HEK293 (cell line): Measurements from ENCODE around the gene EFCAB5.

Experiments used
- EGR2 ChIP-seq: fragments of 450-650 bp; formaldehyde crosslinking; IDR thresholded peaks from 2 replicates; pipeline ENCODE4 v1.5.1; 2016; ENCODE audit warnings: low read depth, missing biosample characterization, missing genetic modification characterization
- KLF10 ChIP-seq: fragments of 450-650 bp; IDR thresholded peaks from 2 replicates; pipeline ENCODE4 v1.5.1; 2018; ENCODE audit warnings: missing biosample characterization, mild to moderate bottlenecking, missing genetic modification characterization
- KLF7 ChIP-seq: fragments of 450-650 bp; formaldehyde crosslinking; IDR thresholded peaks from 2 replicates; pipeline ENCODE4 v1.5.1; 2016; ENCODE audit warnings: missing biosample characterization, missing genetic modification characterization, borderline replicate concordance
- SETDB1 ChIP-seq: IDR thresholded peaks from one replicate; pipeline ENCODE4 v1.6.1; 2017; ENCODE audit warnings: mild to moderate bottlenecking, low read length, moderate library complexity, mixed read lengths; ENCODE audit not compliant: insufficient read length
- TRIM28 ChIP-seq: IDR thresholded peaks from 2 replicates; pipeline ENCODE4 v1.6.1; 2011; ENCODE audit warnings: low read length, control low read depth, borderline replicate concordance
- YY2 ChIP-seq: fragments of 450-650 bp; formaldehyde crosslinking; IDR thresholded peaks from 2 replicates; pipeline ENCODE4 v1.5.1; 2016; ENCODE audit warnings: missing biosample characterization, missing genetic modification characterization
- ZBTB17 ChIP-seq: fragments of 450-650 bp; formaldehyde crosslinking; IDR thresholded peaks from 2 replicates; pipeline ENCODE4 v1.5.1; 2016; ENCODE audit warnings: missing biosample characterization, missing genetic modification characterization
- ZBTB21 ChIP-seq: fragments of 450-650 bp; formaldehyde crosslinking; IDR thresholded peaks from 2 replicates; pipeline ENCODE4 v1.5.1; 2017; ENCODE audit warnings: missing biosample characterization, missing genetic modification characterization
- ZBTB8A ChIP-seq: fragments of 450-650 bp; formaldehyde crosslinking; IDR thresholded peaks from 2 replicates; pipeline ENCODE4 v1.5.1; 2016; ENCODE audit warnings: missing biosample characterization, missing genetic modification characterization
- ZFP69B ChIP-seq: fragments of 450-650 bp; formaldehyde crosslinking; IDR thresholded peaks from 2 replicates; pipeline ENCODE4 v1.5.1; 2016; ENCODE audit warnings: missing biosample characterization, missing genetic modification characterization
- ZNF121 ChIP-seq: fragments of 450-650 bp; formaldehyde crosslinking; IDR thresholded peaks from 2 replicates; pipeline ENCODE4 v1.5.1; 2016; ENCODE audit warnings: missing biosample characterization, missing genetic modification characterization
- ZNF157 ChIP-seq: fragments of 450-650 bp; formaldehyde crosslinking; IDR thresholded peaks from 2 replicates; pipeline ENCODE4 v1.5.1; 2016; ENCODE audit warnings: missing biosample characterization, missing genetic modification characterization
- ZNF202 ChIP-seq: fragments of 450-650 bp; formaldehyde crosslinking; IDR thresholded peaks from 2 replicates; pipeline ENCODE4 v1.5.1; 2016; ENCODE audit warnings: missing biosample characterization, missing genetic modification characterization, borderline replicate concordance
- ZNF335 ChIP-seq: fragments of 450-650 bp; formaldehyde crosslinking; conservative IDR thresholded peaks from 2 replicates; pipeline ENCODE4 v1.5.1; 2016; ENCODE audit warnings: missing biosample characterization, missing genetic modification characterization
- ZNF354C ChIP-seq: fragments of 450-650 bp; formaldehyde crosslinking; IDR thresholded peaks from 2 replicates; pipeline ENCODE4 v1.5.1; 2016; ENCODE audit warnings: missing biosample characterization, missing genetic modification characterization, low read depth, borderline replicate concordance
- ZNF544 ChIP-seq: fragments of 450-650 bp; formaldehyde crosslinking; IDR thresholded peaks from 2 replicates; pipeline ENCODE4 v1.5.0; 2017; ENCODE audit warnings: missing biosample characterization, missing genetic modification characterization
- ZNF549 ChIP-seq: fragments of 450-650 bp; IDR thresholded peaks from 2 replicates; pipeline ENCODE4 v1.5.1; 2018; ENCODE audit warnings: missing biosample characterization, missing genetic modification characterization, mild to moderate bottlenecking, inconsistent platforms, moderate library complexity
- ZNF600 ChIP-seq: fragments of 450-650 bp; formaldehyde crosslinking; IDR thresholded peaks from 2 replicates; pipeline ENCODE4 v1.5.1; 2016; ENCODE audit warnings: missing biosample characterization, missing genetic modification characterization
- ZNF610 ChIP-seq: fragments of 450-650 bp; formaldehyde crosslinking; IDR thresholded peaks from 2 replicates; pipeline ENCODE4 v1.5.1; 2016; ENCODE audit warnings: missing biosample characterization, missing genetic modification characterization, borderline replicate concordance
- ZNF621 ChIP-seq: fragments of 450-650 bp; formaldehyde crosslinking; IDR thresholded peaks from 2 replicates; pipeline ENCODE4 v1.5.1; 2017; ENCODE audit warnings: missing biosample characterization, missing genetic modification characterization
- ZNF629 ChIP-seq: fragments of 450-650 bp; formaldehyde crosslinking; IDR thresholded peaks from 2 replicates; pipeline ENCODE4 v1.5.1; 2017; ENCODE audit warnings: missing biosample characterization, missing genetic modification characterization
- ZNF791 ChIP-seq: fragments of 450-650 bp; formaldehyde crosslinking; IDR thresholded peaks from 2 replicates; pipeline ENCODE4 v1.5.1; 2016; ENCODE audit warnings: missing biosample characterization, missing genetic modification characterization
- ZSCAN30 ChIP-seq: fragments of 450-650 bp; IDR thresholded peaks from 2 replicates; pipeline ENCODE4 v1.5.1; 2018; ENCODE audit warnings: missing biosample characterization, mild to moderate bottlenecking, missing genetic modification characterization, moderate library complexity
- TF ChIP-seq, protein P1 (sequence below): fragments of 450-650 bp; formaldehyde crosslinking; IDR thresholded peaks from 2 replicates; pipeline ENCODE4 v1.5.1; 2017; ENCODE audit warnings: missing biosample characterization, missing genetic modification characterization
- TF ChIP-seq, protein P2 (sequence below): fragments of 450-650 bp; formaldehyde crosslinking; IDR thresholded peaks from 2 replicates; pipeline ENCODE4 v1.5.1; 2017; ENCODE audit warnings: missing biosample characterization, missing genetic modification characterization
- TF ChIP-seq, protein P3 (sequence below): fragments of 450-650 bp; formaldehyde crosslinking; IDR thresholded peaks from 2 replicates; pipeline ENCODE4 v1.5.1; 2016; ENCODE audit warnings: missing biosample characterization, missing genetic modification characterization
- TF ChIP-seq, protein P4 (sequence below): fragments of 450-650 bp; formaldehyde crosslinking; IDR thresholded peaks from 2 replicates; pipeline ENCODE4 v1.5.1; 2016; ENCODE audit warnings: missing biosample characterization, missing genetic modification characterization
- TF ChIP-seq, protein P5 (sequence below): fragments of 450-650 bp; formaldehyde crosslinking; IDR thresholded peaks from 2 replicates; pipeline ENCODE4 v1.5.1; 2016; ENCODE audit warnings: missing biosample characterization, missing genetic modification characterization

Gene EFCAB5

DNA sequence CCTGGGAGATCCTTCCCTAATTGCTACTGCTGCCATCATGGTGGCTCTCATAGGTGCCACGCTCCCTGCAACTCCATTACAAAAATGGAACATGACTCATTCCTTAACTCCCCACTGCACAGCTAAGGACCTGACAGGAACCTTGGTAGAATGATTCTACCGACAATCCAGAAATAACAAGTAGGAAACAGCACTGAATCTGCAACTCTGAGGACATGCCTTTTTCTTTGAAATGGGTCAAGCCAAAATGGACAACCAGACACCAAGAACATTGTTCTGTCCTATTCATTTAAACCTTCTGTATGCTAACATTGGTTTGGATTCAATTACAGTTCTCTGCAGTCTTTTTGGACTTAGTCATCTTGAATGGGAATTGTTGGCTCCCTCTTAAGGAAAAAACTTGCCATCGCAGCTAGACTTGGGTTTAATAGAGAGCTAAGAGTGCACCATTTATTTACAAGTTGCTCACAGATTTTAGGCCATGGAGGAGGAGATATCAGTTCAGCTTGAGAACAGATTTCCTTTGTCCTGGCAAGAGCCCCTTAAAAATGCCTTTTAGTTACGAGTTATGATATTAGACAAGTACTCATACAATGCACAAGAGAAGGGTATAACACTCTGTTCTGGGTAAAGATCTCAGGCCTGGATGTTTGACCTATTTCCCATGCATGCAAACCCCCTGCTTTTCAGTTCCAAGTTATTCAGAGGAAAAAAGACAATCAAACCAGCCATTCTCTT lies 154.2 kb downstream of the EFCAB5 start (continued):
- TF ChIP-seq ZNF335 (tag by site-specific recombination) (0 out of 2 replicates have a peak, but pooled peaks have one; percentile 30), ZBTB21 (tag by site-specific recombination) (no peak), ZNF354C (tag by site-specific recombination) (no peak), ZBTB17 (tag by site-specific recombination) (peak; percentile 74), ZFP69B (tag by site-specific recombination) (no peak), ZBTB8A (tag by site-specific recombination) (no peak), TRIM28 (no peak; the same call in 1 of the 2 replicates), ZNF544 (tag by site-specific recombination) (no peak), ZNF202 (tag by site-specific recombination) (no peak), SETDB1 (peak; percentile 56), ZNF600 (peak; percentile 90), ZNF629 (tag by site-specific recombination) (peak; percentile 42; the same call in 1 of the 2 replicates), ZNF621 (no peak), EGR2 (tag by site-specific recombination) (no peak), ZNF610 (tag by site-specific recombination) (no peak), ZSCAN30 (tag by site-specific recombination) (no peak), ZNF157 (tag by site-specific recombination) (no peak), KLF7 (tag by site-specific recombination) (no peak), ZNF549 (tag by site-specific recombination) (no peak), YY2 (tag by site-specific recombination) (peak; percentile 78), KLF10 (tag by site-specific recombination) (no peak), ZNF121 (tag by site-specific recombination) (no peak), ZNF791 (tag by site-specific recombination) (no peak)
- TF ChIP-seq, protein P1, sequence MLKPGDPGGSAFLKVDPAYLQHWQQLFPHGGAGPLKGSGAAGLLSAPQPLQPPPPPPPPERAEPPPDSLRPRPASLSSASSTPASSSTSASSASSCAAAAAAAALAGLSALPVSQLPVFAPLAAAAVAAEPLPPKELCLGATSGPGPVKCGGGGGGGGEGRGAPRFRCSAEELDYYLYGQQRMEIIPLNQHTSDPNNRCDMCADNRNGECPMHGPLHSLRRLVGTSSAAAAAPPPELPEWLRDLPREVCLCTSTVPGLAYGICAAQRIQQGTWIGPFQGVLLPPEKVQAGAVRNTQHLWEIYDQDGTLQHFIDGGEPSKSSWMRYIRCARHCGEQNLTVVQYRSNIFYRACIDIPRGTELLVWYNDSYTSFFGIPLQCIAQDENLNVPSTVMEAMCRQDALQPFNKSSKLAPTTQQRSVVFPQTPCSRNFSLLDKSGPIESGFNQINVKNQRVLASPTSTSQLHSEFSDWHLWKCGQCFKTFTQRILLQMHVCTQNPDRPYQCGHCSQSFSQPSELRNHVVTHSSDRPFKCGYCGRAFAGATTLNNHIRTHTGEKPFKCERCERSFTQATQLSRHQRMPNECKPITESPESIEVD (tag by site-specific recombination), result no peak
- TF ChIP-seq, protein P2, sequence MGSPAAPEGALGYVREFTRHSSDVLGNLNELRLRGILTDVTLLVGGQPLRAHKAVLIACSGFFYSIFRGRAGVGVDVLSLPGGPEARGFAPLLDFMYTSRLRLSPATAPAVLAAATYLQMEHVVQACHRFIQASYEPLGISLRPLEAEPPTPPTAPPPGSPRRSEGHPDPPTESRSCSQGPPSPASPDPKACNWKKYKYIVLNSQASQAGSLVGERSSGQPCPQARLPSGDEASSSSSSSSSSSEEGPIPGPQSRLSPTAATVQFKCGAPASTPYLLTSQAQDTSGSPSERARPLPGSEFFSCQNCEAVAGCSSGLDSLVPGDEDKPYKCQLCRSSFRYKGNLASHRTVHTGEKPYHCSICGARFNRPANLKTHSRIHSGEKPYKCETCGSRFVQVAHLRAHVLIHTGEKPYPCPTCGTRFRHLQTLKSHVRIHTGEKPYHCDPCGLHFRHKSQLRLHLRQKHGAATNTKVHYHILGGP (tag by site-specific recombination), result no peak
- TF ChIP-seq, protein P3, sequence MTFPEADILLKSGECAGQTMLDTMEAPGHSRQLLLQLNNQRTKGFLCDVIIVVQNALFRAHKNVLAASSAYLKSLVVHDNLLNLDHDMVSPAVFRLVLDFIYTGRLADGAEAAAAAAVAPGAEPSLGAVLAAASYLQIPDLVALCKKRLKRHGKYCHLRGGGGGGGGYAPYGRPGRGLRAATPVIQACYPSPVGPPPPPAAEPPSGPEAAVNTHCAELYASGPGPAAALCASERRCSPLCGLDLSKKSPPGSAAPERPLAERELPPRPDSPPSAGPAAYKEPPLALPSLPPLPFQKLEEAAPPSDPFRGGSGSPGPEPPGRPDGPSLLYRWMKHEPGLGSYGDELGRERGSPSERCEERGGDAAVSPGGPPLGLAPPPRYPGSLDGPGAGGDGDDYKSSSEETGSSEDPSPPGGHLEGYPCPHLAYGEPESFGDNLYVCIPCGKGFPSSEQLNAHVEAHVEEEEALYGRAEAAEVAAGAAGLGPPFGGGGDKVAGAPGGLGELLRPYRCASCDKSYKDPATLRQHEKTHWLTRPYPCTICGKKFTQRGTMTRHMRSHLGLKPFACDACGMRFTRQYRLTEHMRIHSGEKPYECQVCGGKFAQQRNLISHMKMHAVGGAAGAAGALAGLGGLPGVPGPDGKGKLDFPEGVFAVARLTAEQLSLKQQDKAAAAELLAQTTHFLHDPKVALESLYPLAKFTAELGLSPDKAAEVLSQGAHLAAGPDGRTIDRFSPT (tag by site-specific recombination), result no peak
- TF ChIP-seq, protein P4, sequence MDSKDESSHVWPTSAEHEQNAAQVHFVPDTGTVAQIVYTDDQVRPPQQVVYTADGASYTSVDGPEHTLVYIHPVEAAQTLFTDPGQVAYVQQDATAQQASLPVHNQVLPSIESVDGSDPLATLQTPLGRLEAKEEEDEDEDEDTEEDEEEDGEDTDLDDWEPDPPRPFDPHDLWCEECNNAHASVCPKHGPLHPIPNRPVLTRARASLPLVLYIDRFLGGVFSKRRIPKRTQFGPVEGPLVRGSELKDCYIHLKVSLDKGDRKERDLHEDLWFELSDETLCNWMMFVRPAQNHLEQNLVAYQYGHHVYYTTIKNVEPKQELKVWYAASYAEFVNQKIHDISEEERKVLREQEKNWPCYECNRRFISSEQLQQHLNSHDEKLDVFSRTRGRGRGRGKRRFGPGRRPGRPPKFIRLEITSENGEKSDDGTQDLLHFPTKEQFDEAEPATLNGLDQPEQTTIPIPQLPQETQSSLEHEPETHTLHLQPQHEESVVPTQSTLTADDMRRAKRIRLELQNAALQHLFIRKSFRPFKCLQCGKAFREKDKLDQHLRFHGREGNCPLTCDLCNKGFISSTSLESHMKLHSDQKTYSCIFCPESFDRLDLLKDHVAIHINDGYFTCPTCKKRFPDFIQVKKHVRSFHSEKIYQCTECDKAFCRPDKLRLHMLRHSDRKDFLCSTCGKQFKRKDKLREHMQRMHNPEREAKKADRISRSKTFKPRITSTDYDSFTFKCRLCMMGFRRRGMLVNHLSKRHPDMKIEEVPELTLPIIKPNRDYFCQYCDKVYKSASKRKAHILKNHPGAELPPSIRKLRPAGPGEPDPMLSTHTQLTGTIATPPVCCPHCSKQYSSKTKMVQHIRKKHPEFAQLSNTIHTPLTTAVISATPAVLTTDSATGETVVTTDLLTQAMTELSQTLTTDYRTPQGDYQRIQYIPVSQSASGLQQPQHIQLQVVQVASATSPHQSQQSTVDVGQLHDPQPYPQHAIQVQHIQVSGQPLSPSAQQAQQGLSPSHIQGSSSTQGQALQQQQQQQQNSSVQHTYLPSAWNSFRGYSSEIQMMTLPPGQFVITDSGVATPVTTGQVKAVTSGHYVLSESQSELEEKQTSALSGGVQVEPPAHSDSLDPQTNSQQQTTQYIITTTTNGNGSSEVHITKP (tag by site-specific recombination), result peak; percentile 38; the same call in 1 of the 2 replicates
- TF ChIP-seq, protein P5, sequence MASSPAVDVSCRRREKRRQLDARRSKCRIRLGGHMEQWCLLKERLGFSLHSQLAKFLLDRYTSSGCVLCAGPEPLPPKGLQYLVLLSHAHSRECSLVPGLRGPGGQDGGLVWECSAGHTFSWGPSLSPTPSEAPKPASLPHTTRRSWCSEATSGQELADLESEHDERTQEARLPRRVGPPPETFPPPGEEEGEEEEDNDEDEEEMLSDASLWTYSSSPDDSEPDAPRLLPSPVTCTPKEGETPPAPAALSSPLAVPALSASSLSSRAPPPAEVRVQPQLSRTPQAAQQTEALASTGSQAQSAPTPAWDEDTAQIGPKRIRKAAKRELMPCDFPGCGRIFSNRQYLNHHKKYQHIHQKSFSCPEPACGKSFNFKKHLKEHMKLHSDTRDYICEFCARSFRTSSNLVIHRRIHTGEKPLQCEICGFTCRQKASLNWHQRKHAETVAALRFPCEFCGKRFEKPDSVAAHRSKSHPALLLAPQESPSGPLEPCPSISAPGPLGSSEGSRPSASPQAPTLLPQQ (tag by site-specific recombination), result no peak
